Stimulated activated CD8-positive, alpha-beta memory T cell treated with anti-CD3 and anti-CD28 coated beads, Interleukin-15, amount 100 ng/mL, for 1 hour (primary cell): ENCODE data around the gene GLDN.

ENCODE experiments used
- DNase-seq: peaks from one replicate; pipeline ENCODE4 v3.0.0-alpha.2; 2020; ENCODE audit warnings: low read depth

The GLDN gene

GRCh38 chr15:51341366-51342226, at the start of gene GLDN:
Gene GLDN (plus strand): TSS chr15:51341655. CDS start chr15:51341685, 30 bp downstream.
- DNase-seq, result no peak

- no peak for DNase-seq
These were observed 42.8 kb upstream of the GLDN start for GRCh38 chr15:51298620-51299019.

GRCh38 chr15:51299187-51300015, 42.1 kb upstream of the GLDN start:
- DNase-seq, result no peak

GRCh38 chr15:51302480-51302879, 39.0 kb upstream of the GLDN start:
- DNase-seq, result no peak

- DNase-seq, result no peak
These were observed 37.9 kb upstream of the GLDN start for GRCh38 chr15:51303462-51303980.

GRCh38 chr15:51307325-51307724, 34.1 kb upstream of the GLDN start:
- DNase-seq, result no peak

GRCh38 chr15:51307811-51308210, 33.6 kb upstream of the GLDN start:
- no peak for DNase-seq

- DNase-seq, result no peak
These were observed 31.4 kb upstream of the GLDN start for GRCh38 chr15:51310064-51310463.

GRCh38 chr15:51311510-51311909, 29.9 kb upstream of the GLDN start:
- no peak for DNase-seq

- no peak for DNase-seq
These were observed 29.0 kb upstream of the GLDN start for GRCh38 chr15:51312166-51313073.

- DNase-seq, result no peak
These were observed 28.4 kb upstream of the GLDN start for GRCh38 chr15:51313074-51313393.

- DNase-seq, result no peak
These were observed 27.7 kb upstream of the GLDN start for GRCh38 chr15:51313644-51314280.

- DNase-seq, result no peak
These were observed 26.8 kb upstream of the GLDN start for GRCh38 chr15:51314391-51315337.

GRCh38 chr15:51315726-51316125, 25.7 kb upstream of the GLDN start:
- DNase-seq, result no peak

GRCh38 chr15:51316636-51317035, 24.8 kb upstream of the GLDN start:
- DNase-seq, result no peak

- DNase-seq, result no peak
These were observed 22.9 kb upstream of the GLDN start for GRCh38 chr15:51318382-51319150.

GRCh38 chr15:51319539-51319938, 21.9 kb upstream of the GLDN start:
- DNase-seq, result no peak

- no peak for DNase-seq
These were observed 20.6 kb upstream of the GLDN start for GRCh38 chr15:51320843-51321242.

GRCh38 chr15:51321316-51321715, 20.1 kb upstream of the GLDN start:
- DNase-seq, result no peak
